IPS DF 4.7 (cell line): ENCODE data around the gene ABCG5.
A peak's percentile ranks its signal among the peaks of the same experiment; 100 is the strongest.

Experiments used
- DNase-seq: peaks from one replicate; pipeline ENCODE4 v3.0.0-alpha.2; 2013; ENCODE audit warnings: low spot score; ENCODE audit errors: extremely low read depth

Gene ABCG5

DNA sequence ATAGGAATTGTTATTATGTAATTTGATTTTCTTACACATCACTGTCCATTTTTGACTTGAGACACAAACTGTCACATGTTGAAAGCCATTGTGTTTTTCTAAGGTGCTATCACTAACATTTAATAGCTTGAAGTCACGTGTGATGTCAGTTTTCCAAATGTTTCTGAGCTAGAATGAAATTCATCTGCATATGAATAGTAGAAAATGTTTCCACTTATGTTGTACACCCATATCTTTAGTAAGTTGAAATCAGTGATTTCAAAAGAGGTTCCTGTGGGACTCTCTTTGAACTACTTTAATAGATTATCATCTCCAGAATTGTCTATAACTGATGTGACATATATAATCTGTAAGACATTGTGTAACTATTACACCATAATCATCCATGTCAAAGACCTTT, 27.8 kb downstream of the ABCG5 start:
- DNase-seq: no peak

DNA sequence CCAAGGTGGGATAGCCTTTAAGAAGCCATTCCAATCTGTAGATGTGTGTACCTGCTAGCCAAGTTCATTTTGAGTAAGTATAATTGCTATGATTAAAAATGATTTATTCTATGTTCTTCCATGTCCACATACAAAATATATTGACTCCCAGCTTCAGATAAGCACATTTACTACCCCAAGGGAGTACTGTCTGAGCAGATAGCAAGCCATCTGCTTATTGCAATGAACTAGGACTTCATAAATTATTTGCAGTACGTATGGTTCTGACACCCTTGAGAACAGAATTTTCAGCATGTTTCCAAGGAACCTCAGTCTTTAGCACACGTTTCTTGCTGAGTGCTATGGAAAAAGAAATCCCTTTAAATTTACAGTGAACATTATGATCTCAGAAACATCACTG, 28.2 kb downstream of the ABCG5 start:
- no peak for DNase-seq

DNA sequence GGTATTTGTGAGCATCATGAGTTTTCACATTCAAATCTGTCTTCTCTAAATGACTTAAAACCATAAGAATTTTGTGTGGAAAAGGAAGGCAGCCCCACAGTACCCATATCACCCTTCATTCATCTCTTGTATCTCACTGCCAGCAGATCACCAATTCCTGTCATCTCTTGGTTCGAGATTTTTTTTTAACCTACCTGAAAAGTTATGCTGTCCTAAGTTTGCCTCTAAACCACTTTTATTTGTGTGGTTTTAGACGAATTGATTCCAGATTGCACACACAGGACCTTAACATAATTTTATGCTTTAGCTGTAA, 32.0 kb downstream of the ABCG5 start:
- DNase-seq: no peak

DNA sequence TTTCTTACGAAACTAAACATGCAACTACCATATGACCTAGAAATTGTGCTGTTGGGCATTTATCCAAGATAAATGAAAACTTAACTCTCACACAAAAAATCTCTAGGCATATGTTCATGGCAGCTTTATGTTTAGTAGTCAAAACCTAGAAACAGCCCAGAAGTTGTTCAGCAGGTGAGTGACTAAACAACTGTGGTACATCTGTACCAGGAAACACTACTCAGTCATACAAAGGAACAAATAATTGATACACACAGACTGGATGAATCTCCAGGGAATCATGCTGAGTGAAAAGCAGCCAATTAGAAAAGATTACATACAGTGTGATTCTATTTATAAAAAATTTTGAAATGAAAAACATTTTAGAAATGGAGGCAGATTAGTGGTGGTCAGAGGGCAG, 35.5 kb downstream of the ABCG5 start:
- no peak for DNase-seq

DNA sequence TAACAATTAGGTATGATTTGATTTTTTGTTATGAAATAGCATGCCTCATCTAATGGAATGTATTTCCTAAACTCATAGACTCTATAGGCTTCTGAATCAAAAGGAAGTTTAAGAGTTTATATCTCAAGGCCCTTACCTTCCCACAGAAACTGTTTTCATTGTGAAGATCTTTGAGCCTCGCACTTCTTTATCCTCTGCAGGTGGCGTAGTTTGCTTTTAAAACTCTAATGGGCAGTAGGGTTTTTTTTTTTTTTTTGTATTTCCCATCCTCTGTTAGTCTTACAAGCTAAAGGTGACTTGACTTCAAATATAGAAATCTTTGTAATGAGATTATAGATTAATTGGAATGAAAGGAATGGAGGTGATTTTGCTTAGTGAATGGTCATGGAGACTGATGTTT, 36.5 kb downstream of the ABCG5 start:
- DNase-seq: no peak

DNA sequence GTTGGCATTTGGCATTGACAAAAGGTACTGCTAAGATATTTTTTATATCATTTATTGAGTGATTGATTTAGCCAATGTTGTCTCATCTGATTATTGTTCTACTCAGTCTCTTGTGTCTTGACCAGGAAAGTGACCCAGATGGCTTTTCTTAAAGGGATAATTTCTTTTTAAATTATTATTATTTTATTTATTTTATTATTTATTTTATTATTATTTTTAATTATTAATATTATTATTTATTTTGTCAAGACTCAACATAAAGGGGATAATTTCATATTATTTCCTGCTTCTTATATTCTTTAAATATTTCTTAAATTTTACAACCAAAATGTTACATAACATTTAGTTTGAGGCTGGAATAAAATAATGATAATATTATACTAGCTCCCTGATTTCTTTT, 37.7 kb downstream of the ABCG5 start:
- DNase-seq: no peak

DNA sequence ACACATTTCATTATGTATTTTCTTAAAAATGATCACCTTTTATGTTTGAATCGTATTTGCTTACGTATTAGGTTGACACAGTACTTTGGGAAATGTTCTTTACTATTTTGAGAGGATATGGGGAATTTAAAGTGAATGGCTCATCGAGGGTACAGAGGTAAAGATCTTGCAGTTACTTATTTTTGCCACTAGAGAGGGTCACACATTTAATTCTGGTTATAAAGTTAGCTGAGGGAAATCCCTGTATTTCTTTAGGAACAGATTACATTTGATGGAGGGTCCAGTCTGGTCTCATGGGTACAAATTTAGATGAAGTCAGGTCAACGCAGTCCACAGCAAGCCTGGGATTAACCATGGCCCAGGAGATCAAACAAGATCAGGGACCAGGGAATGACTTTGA, 40.3 kb downstream of the ABCG5 start:
- no peak for DNase-seq

DNA sequence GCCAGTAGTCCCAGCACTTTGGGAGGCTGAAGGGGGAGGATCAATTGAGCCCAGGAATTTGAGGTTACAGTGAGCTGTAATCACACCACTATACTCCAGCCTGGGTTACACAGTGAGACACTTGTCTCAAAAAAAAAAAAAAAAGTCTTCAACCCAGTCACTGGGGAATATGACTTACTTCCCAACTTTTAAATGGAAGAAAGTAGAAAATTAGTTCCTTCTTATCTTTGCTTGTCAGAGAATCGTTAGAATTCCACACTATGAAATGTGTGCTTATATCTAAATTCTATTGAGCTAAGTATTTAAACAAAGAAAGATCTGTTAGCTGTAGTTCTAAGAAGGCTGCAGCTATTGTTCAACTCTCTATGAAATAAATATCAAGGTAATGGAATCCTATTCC, 42.4 kb downstream of the ABCG5 start:
- DNase-seq: no peak

DNA sequence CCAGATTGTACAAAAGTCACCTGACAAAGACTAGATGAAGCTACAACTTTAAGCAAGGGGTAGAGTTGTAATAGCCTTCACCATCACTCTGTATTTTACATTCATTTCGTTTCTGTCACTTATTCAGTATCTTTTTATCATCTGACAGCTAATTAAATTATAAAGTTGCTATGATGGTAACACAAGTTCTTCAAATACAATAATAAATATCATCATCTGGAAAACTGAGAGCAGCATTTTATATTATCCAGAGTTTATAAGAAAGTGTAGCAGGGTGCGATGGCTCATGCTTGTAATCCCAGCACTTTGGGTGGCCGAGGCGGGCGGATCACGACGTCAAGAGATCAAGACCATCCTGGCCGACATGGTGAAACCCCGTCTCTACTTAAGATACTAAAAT, 43.7 kb downstream of the ABCG5 start:
- no peak for DNase-seq

DNA sequence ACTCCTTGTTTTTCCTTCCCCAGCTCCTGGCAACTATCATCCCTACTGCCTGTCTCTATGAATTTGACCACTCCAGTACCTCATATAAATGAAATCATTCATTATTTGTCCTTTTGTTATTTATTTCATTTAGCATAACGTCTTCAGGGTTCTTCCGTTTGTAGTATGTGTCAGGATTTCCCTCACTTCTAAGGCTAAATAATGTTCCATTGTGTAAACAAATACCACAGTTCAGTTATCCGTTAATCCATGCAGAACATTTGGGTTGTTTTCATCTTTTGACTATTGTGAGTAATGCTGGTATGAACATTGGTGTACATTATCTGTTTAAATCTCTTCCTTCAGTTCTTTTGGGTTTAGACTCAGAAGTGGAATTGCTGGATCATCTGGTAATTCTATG, 46.0 kb downstream of the ABCG5 start:
- DNase-seq: no peak

DNA sequence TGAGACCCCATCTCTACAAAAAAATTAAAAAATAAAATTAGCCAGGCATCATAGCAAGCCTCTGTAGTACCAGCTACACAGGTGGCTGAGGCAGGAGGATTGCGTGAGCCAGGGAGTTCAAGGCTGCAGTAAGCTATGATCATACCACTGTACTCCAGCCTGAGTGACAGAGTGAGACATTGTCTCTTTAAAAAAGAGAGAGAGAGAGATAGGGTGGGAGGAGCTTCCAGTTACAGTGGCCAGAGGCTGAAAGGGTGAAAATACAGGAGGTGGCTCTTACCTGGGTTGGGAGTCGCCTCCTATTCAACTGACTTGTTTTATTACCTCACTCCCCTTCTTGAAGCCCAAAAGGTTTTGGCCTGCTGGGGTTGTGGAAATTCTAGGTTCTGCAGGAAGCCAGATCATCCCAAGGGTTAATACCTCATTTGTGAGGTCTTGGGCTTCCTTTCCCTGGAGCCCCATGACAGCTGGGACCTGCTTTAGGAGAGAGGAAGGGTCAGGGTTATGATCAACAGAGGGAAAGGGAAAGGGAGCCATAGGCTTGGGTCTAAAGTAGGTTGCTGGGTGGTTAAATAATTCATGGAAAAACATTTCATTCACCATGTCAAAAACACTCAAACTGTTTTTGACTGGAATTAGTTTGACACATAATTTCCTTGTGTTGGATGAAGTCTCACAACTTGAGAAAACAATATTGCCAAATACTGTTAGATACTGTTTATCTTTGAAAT, 47.4 kb downstream of the ABCG5 start:
- DNase-seq: no peak

DNA sequence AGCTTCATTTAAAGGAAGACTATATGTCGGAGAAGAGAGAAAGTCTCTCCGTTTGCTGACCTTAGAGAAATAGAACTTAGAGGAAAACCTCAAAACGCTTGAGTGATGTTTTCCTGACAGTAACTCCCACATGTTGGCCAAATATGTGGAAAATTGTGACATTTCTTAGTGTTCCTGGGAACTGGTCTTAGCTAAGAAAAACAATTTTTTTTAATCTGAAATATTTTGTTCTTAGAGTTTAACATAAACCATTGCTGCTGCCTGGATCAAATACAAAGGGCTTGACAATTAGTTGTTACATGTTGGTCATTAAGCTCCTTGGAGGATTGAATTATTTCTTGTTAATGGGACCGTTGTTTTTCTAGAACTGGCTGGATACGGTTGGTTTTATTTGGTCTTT, 48.5 kb downstream of the ABCG5 start:
- no peak for DNase-seq

DNA sequence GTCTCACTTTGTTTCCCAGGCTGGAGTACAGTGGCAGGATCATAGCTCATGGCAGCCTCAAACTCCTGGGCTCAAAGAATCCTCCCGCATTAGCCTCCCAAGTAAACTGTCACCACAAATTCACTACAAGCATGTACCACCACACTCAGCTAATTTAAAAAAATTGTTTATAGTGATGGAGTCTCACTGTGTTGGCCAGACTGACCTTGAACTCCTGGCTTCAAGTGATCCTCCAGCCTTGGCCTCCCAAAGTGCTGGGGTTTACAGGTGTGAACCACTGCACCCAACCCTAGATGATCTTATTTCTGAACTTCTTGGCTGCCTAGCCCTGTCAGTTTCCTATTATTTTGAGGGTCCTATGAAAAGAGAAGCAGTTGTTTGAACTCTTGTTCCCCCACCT, 50.0 kb downstream of the ABCG5 start:
- no peak for DNase-seq

DNA sequence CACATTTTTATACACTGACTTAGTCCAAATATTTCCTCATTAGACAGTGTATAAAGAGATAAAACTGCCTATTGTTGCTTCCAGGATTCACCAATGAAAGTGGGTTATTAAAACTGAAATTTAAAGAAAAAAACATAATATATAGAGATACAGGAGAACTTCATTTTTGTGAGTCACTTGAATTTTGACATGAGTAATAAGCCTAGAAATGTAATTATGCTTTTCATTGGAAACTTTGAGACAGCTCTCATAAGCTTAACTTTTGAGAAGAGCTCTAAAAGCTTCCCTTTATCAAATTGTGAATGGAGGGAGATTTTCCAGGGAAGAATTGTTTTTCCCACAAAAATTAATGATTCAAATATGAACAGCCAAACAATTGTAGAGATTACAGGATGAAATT, 50.7 kb downstream of the ABCG5 start:
- no peak for DNase-seq

DNA sequence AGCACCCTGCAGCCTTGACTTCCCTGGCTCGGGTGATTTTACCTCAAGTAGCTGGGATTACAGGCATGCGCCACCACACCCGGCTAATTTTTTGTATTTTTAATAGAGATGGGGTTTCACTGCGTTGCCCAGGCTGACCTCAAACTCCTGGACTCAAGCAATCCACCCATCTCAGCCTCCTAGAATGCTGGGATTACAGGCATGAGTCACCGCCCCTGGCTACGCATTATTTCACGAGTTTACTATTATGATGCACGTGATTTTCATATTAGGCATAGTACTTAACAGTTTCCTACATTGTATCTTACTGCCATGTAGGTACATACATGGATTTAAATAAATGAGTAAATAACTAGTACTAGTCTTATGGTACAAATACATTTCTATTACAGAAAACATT, 60.4 kb downstream of the ABCG5 start:
- no peak for DNase-seq

DNA sequence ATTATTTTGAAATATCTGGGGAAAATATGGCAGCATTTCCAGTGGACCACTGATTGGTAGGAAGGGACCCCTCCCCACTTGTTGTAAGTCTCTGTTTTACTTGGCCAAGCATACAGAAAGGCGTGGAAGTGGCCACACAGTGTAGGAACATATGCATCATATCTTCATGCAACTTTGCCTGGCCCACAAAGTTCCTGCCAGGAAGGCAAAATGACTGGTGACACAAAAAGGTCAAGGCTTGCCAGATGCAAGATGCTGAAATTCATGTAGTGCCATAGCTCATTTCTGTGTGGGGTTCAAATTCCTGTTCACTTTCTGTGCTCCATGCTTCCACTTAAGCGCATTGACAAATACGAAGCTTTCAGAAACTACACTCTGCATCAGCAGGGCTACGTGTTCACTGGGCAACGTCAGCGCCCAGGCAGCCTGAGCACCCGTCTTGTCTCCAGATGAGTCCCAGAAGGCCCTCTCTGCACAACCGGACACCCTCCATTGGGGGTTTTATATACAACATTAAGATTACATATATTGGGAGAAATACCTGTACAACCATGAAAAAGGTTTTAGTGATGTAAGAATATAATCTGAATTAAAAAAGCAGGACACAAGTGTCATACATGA, 61.2 kb downstream of the ABCG5 start:
- no peak for DNase-seq

DNA sequence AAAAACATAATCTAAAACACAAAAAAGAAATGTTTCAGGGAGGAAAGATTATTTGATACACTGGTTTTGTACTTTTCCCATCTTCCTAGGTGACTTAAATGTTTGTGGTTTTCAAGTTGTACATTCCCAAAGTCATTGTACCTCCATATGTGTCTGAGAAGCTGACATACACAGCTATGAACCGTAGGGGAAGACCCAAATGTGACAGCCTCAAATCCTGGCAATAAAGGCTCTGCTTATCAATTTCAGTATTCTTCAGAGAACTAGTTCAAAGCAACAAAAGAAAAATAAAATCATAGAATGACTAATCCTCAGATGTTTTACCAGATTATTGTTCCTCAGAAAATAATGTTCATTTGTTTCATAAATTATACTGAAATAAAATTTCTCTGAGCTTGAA, 62.3 kb downstream of the ABCG5 start:
- no peak for DNase-seq

DNA sequence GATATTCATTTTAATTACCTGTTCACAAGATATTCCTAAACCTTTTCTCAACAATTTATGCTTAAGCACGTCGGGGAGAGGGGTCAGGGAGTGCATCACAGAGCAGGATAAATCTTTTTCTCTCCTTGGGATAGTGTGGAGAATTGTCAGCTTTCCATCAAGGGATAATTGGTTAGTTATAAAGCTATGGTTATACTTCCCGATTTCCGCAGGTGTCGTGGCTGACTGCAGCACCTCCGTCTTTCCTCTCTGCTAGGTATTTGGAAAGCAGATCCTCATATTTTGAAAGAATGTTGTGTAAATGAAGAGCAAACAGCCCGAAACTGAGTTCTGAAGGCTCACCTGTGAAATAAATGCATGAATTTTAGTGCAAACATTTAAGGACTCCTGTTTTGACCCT, 64.0 kb downstream of the ABCG5 start:
- no peak for DNase-seq

DNA sequence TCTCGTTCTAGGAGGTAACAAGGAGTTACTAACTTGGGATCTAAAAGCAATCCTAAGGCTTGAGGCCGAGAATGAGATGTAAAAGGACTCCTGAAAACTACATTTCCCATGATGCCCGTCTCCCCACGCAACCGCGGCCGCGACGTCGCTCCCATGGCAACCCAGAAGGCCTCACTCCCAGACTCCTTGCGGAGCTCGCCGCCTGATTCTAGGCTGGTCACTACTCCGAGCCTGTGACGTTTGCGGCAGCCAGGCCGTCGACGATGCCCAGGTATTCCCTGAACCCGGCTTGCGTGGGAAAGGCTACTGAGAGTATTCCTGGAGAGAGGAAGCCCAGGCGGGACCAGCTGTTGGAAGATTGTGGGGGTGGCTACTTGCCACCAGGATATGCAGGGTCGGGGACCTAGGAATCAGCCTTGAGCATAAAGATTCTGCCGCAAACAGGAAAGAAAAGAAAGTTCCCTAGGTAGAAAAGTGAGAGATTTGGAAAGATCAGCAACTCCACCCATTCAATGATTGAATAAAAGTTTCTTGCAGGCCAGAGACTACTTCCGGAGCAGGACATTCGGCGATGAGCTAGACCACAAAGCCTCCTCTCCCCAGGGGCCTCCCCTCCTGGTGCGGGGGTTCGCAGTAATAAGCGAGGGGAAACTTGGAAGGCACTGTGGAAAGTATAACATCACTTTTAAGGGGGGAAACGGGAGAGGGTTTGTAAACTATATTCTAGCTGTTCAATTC, 64.6 kb downstream of the ABCG5 start, which contains the start of gene DYNC2LI1:
Gene DYNC2LI1, plus strand, starts transcription at position 164 of the 738 bp plus-strand sequence. Its CDS starts 100 bp downstream, at position 264.
- peak; percentile 80 for DNase-seq

DNA sequence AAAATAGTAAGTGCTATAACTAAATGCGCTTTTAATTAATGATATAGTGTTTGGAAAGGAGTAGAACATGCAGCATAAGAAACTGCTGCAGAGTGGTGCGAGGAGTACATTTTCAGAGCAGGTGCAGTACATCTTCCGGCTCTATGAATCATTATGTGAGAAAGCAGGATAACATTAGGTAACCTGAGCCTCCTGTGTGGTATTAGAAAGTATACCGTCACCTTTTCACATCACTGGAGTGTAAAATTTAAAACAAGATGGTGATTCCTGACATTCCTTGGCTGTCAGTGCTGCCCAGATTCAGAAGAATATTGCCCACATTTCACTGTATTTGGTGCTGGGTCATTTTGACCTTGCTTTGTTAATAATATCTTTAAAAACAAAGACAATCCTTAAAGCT, 72.6 kb downstream of the ABCG5 start:
- DNase-seq: no peak

DNA sequence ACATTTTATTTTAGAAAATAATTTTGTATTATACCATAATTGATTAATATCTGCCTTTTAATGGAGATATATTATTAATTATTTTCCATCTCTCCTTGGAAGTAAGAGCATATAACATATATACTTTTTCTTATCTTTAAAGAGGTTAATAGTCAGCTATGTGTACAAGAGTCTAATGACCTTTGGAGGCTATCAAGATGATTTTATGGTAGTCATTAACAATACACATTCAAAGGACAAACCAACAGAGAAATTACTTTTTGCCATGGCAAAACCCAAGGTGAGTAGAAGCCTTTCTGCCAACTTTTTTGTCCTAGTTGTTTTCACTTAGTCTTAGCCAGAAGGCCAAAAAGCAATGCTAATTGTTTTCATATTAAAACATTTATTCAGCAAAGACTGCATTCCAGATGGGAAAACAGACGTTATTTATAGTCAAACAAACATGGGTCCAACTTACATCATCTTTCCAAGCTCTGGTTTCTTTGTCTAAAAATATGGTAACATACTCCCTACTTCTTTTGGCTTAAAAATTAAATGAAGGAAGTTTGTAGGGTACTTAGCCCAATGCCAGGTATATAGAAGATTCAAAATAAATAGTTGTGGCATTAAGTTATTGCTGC, 74.4 kb downstream of the ABCG5 start:
- DNase-seq: no peak

DNA sequence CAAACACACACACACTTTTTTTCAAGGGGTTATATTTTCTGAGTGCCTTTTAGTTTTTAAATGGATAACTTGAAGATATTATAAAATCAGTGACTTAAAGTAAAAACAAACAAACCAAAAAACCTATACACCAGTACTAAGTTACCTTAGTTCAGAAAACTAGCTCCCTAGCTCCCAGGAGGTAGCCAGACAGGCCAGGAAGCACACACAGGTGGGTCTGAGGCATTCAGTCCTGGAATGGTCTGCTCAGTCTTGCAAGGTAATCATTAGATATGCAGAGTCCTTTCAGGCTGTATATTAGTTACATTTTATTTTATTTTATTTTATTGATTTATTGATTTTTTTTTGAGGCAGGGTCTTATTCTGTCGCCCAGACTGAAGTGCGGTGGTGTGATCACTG, 75.5 kb downstream of the ABCG5 start:
- no peak for DNase-seq
